NCI-H2227 (cell line): Measurements from ENCODE around the gene SLC24A1.
A peak's percentile ranks its signal among the peaks of the same experiment; 100 is the strongest.

Source experiments
- DNase-seq: peaks from one replicate; lab custom pipeline; 2025; ENCODE audit not compliant: unreplicated experiment; lab: John Stamatoyannopoulos, UW

SLC24A1 gene

DNA sequence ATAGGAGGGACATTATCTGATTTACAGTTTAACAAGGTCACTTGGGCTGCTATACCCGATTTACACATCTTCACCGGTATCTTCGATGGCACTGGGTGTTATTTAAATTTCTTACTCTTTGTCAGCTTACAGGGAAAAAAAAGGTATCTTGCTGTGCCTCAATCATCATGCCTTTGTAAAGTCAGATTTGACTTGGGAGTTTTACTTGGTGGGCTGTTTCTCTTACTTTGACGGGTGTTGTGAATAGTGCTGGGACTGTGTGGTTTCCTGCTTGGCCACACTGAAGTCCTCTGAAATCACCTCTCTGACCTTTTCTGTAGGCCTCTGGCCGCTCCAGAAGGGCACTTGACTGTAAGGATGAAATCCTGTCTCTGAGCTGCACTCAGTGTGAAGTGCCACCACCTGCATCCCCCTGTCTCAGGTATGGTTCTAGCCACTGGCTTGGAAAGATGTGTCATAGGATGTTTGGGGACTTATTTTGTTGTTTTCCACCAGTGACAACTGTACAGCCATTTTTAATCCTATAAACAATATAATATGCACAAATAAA lies 3.1 kb upstream of the SLC24A1 start:
- DNase-seq, result no peak

GRCh38 chr15:65619626-65620290 lies 2.0 kb upstream of the SLC24A1 start:
- DNase-seq, result no peak

DNA sequence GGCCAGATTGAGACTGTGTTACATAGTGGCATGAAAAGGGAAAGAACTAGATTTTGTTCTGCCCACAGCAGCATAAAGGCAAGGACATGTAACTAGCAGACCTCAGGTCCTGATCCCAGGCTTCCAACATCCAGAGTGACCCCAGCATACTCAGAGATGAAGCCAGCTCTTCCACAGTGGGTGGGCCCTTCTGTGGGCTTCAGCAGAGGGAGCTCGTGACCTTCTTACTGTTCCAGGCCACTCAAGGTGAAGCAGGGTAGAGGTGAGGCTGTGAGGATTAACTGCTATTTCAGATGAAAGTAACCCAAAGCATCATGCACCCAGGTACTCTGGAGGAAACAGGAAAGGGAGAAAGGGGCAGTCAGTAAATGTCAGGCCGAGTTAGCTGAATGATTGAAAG lies 905 bp upstream of the SLC24A1 start:
- no peak for DNase-seq

DNA sequence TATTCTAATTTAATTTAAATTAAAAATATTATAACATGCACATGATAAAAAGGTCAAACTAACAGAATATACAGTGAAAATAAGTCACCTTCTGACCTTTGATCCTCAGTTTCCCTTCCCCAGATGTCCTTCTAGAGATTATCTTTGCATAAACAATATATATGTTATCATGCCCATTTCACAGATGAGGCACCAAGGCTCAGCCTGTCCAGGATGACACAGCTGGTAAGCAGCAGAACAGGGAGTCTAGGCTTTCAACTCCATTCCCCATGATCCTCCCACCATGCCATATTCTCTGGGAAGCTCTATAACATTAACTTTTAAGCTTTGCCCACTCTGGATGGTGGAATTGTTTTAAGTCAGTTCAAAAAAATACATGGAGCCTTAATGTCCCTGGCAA lies 1.4 kb downstream of the SLC24A1 start:
- DNase-seq, result no peak

DNA sequence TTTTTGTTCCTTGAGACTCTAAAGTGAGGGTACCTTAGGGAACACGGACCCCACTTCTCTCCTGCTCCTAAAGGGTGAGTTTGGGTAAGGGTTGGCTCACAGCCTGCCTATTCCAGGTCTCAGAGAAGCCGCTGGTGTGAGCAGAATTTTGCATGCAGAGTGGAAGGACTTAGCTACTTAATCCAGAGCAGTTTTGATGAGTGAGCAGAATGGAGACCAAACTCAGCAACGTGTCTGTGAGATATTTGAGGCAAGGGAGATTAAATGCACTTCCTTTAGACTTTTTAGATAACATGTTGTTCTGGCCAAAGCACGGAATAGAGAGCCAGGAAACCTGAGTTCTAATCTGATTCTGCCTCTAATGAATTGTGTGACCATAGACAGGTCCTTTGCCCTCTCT lies 5.1 kb downstream of the SLC24A1 start:
- DNase-seq, result no peak

DNA sequence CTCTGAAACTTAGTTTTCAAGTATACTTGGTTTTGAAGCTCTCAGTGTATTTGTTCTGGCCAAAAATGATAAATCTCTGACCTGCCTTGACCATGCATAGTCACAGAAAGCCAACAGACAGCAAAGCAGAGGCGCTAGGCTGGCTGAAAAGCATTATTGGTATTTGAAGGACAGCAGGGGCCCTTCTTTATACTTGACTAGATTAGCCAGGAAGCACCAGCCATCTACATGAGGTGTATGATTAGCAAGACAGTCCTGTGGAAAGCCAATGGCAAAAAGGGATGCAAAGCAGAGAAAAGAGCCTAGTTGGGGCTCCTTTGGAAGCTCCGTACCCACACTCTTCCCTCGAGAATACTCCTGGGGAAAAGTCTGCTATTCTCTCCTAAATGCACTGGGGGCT lies 7.8 kb downstream of the SLC24A1 start:
- peak; percentile 4 for DNase-seq

DNA sequence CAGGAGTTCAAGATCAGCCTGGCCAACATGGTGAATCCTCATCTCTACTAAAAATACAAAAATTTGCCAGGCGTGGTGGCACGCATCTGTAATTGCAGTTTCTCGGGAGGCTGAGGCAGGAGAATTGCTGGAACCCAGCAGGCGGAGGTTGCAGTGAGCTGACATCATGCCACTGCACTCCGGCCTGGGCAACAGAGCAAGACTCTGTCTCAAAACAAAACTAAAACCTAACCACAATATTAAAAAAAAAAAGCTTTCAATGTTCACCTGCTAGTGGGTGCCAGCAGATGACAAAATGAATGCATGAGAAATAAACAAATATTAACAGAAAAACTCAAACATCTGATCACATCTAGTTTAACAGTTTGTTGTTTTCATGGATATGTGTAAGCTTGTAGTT lies 9.0 kb downstream of the SLC24A1 start:
- no peak for DNase-seq

- DNase-seq, result no peak
Observed at GRCh38 chr15:65631503-65631902, 9.8 kb downstream of the SLC24A1 start.

DNA sequence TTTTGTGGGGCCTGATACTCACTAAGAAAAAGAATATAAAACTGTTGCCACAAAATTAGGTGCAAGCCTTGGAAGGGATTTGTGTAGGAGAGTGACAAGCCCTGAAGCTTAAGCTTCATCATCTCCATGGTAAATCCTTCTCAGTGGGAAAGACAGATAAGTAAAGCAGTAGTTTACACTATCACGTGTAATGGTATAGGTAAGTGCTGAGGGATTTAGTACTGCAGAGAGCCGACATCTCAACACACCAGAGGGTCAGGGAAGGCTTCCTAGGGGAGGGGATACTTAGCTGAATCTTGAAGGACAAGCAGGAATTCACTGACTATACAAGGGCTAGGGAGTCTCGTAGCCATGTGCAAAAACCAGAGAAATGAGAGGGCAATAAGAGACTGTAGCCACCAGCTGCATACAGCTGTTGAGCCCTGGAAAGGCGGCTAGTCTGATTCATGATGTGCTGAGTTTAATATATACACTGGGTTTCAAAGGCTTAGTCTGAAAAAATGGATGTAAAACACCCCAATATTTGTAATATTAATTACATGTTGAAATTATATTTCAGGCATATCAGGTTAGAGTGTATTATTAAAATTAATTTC lies 11.1 kb downstream of the SLC24A1 start:
- no peak for DNase-seq

DNA sequence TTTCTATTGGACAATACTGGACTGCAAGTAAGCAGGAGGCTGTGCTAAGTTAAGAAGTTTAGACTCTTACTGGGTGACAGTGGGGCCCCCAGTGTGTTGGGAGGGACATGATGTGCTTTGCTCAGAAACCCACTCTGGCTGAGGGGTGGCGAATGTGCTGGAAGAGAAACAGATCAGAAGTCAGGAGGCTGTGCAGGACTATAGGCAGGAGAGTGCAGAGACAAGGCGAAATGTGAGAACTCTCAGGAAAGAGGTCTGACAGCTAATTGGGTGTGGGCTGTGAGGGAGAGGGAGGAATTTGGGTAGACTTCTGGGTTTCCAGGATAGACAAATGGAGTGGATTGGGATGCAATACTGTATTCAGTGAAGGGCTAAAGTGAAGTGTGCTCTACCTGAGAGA lies 12.0 kb downstream of the SLC24A1 start:
- DNase-seq, result no peak

DNA sequence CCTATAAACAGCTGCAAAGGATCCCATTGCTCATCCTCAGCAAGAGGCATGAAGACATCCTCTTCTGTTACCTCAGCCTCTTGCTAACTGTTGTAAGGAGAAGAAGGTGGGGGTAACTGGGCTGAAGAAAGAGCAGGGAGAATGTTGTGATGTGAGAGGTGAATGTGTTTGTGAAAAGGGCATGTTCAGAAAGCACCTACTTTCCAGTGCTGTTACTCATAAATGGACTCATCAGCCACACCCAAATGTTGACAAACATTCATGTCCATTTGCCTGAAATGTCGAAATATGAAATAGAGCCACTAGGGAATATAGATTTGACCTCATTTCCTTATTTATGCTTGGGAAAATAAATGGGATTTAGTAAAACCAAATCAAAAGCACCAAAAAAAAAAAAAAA lies 12.6 kb downstream of the SLC24A1 start:
- DNase-seq, result no peak

DNA sequence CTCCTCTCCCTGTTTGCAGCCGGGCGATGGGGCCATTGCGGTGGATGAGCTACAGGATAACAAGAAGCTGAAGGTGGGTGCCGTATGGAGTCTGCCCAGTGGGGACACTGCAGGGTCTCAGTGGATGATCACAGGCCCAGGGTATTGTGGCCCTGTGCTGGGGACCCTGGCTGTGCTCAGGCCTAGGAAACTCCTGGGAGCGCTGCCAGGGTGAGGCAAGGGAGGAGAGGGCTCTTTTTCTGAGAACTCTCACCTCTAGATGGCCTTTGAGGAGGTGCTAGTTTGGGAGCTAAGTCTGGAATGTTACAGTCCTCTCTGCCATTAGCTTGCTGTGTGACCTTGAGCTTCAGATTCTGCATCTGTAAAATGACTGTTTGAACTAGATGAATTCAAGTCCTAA lies 16.4 kb downstream of the SLC24A1 start:
- no peak for DNase-seq

- DNase-seq, result peak; percentile 76
Observed at GRCh38 chr15:65638681-65639089, 16.9 kb downstream of the SLC24A1 start.

GRCh38 chr15:65639509-65639908 lies 17.8 kb downstream of the SLC24A1 start:
- DNase-seq, result no peak

- DNase-seq, result no peak
Observed at GRCh38 chr15:65641768-65642475, 20.2 kb downstream of the SLC24A1 start.

DNA sequence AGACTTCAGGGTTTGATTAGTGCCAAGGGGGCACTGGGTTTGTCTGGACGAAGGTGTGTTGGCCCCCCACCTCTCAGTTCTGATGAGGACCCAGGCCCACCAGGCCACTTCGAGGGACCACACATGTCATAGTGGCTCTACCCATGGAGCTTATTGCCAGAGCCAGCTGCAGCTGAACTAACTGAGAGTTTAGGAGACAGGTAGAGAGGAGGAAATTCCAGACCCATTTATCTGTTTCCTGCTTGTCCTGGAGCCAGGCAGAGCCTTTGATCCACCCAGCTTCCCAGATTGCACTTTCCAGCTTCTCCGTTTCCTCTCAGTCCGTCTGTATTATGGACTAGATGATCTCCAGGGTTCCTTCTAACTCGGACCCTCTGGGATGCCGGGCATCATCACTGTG lies 20.9 kb downstream of the SLC24A1 start:
- DNase-seq, result no peak

DNA sequence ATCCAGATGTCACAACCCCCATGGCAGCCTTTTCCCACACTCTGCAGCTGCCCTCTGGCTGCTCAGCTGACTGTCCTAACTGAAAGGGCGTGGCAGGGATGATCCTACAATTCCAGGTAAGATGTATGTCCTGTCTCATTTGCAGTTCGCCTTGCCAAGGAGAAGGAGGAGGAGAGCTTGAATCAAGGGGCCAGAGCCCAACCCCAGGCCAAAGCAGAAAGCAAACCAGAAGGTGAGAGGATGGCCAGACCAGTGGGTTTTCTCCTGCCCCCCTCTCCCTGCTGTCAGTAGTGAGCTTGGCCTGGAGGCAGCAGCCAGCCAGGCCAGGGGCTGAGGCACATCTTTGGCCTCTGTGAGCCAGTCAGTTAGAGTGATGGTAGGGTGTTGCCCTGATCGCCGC lies 22.5 kb downstream of the SLC24A1 start:
- no peak for DNase-seq

DNA sequence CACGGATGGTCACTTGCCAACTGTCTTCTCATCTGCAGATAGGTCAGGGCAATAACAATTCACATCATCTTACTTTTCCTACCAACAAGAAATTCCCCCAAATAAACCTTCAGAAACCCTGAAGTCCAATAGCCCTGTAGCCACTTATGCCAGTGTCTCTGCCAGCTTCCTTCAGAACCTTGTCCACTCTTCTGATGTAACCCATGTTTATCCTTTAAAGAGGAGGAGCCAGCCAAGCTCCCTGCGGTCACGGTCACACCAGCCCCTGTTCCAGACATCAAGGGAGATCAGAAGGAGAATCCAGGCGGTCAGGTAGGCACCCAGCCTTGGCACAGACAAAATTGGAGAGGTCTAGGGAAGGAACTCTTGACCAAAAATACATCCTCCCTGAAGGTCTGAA lies 23.7 kb downstream of the SLC24A1 start:
- DNase-seq, result no peak

GRCh38 chr15:65646486-65646885 lies 24.7 kb downstream of the SLC24A1 start:
- no peak for DNase-seq

- no peak for DNase-seq
Observed at GRCh38 chr15:65650312-65651041, 28.7 kb downstream of the SLC24A1 start.

DNA sequence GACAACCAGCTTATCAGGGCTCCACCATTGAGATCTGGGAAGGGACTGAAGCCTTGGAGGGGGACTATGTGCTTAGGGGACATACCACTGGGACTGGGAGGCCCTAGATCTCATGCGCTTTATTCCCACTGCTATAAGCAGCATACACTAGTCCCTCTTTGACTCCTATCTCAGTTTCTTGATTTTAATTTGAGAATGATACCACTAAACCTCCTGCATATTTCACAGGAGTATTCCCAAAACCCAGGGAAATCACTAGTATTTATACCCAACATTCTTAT lies 29.2 kb downstream of the SLC24A1 start:
- DNase-seq, result no peak
